Measurements from ENCODE around the gene IMPDH1. TPM values are rescaled to one million over a fixed set of nuclear protein-coding genes. Genes with fewer than 3 reads are reported as not detected.

IMPDH1 gene
- total RNA-seq, 2 experiments from 2014 or later = 70.4 to 72.3 TPM

GRCh38 chr7:128373606-128374005 is 36.2 kb downstream of the IMPDH1 start:
- no peak for DNase-seq
- H3K4me3 Mint-ChIP-seq = no peak overlapping the region
- no peaks in the 10 kb centered on the region for H3K9me3 Mint-ChIP-seq
- no peaks in the 10 kb centered on the region for H3K4me1 Mint-ChIP-seq
- ChIA-PET CTCF (interaction anchor here (1.3 to 3.5 kb wide), 2 partner anchors 14 to 26 kb away, joined by 5 to 13 read pairs; no protein-coding TSS in a partner anchor), POLR2A (interaction anchor here (0.6 kb wide), 2 partner anchors 193 to 537 kb away, joined by 3 to 4 read pairs; no protein-coding TSS in a partner anchor)
- H3K27ac Mint-ChIP-seq = no peak overlapping the region
- H3K36me3 Mint-ChIP-seq (ENCODE audit: low read depth) = no peaks in the 10 kb centered on the region
- peaks cover 13% of the 10 kb centered on the region for H3K27me3 Mint-ChIP-seq

DNA sequence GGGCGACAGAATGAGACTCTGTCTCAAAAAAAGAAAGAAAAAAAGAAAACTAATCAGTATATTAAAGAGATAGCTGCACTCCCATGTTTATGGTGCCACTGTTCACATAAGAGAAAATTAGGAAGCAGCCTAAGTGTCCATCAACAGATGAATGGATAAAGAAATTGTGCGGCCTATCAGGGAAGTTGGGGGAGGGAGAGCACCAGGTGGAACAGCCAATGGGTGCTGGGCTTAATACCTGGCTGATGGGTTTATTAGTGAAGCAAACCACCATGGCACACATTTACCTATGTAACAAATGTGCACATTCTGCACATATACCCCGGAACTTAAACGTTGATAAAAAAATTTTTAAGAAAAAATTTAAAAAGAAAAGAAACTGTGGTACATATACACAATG is 39.3 kb downstream of the IMPDH1 start:
- Mint-ChIP-seq H3K9me3 (no peaks in the 10 kb centered on the region), H3K27me3 (peaks cover 31% of the 10 kb centered on the region), H3K4me1 (no peaks in the 10 kb centered on the region), H3K36me3 (ENCODE audit: low read depth) (no peaks in the 10 kb centered on the region), H3K27ac (no peak overlapping the region), H3K4me3 (no peak overlapping the region)
- ChIA-PET POLR2A (no interaction called here), CTCF (no interaction called here)
- DNase-seq = no peak

GRCh38 chr7:128366986-128367385 is 42.8 kb downstream of the IMPDH1 start:
- ChIA-PET CTCF (no interaction called here), POLR2A (no interaction called here)
- no peaks in the 10 kb centered on the region for H3K9me3 Mint-ChIP-seq
- H3K4me3 Mint-ChIP-seq = no peak overlapping the region
- no peak overlapping the region for H3K27ac Mint-ChIP-seq
- peaks cover 7% of the 10 kb centered on the region for H3K4me1 Mint-ChIP-seq
- H3K27me3 Mint-ChIP-seq = peaks cover 56% of the 10 kb centered on the region
- DNase-seq = no peak
- H3K36me3 Mint-ChIP-seq (ENCODE audit: low read depth) = no peaks in the 10 kb centered on the region

DNA sequence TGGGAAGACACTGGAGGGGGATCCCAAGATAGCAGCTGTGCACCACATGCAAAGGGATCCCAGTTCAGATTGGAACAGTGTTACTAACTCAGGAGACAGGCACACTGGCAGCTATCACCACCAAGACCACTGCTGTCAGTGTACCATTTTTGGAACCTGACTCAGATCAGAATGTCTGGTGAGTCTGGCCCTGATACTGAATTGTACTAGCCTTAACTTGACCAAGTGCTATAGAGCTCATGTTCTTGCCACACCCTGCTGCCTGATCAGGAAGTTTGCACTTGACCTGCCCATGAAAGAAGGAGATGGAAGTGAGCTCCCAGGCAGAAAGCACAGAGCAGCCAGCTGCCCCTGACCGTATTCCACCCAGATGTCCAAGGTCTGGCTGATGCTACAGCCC is 43.5 kb downstream of the IMPDH1 start:
- POLR2A ChIA-PET = no interaction called here
- H3K4me1 Mint-ChIP-seq = peaks cover 11% of the 10 kb centered on the region
- H3K4me3 Mint-ChIP-seq = no peak overlapping the region
- peaks cover 58% of the 10 kb centered on the region for H3K27me3 Mint-ChIP-seq
- CTCF ChIA-PET = interaction anchor here (0.5 kb wide), 1 partner anchor 512 kb away, joined by 5 read pairs; no protein-coding TSS in a partner anchor
- no peaks in the 10 kb centered on the region for H3K36me3 Mint-ChIP-seq (ENCODE audit: low read depth)
- no peak for DNase-seq
- no peak overlapping the region for H3K27ac Mint-ChIP-seq
- no peaks in the 10 kb centered on the region for H3K9me3 Mint-ChIP-seq

DNA sequence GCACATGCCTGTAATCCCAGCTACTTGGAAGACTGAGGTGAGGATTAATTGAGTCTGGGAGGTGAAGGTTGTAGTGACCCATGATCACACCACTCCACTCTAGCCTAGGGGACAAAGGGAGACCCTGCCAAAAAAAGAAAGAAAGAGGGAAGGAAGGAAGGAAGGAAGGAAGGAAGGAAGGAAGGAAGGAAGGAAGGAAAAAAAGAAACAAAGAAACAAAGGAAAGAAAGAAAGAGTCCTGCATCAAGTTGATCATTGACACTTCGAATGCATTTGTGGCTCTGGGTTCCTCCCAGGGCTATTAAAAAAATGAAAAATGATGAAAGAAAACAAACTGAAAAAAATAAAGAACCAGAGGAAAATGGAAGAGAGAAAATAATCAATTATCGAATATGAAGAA is 44.4 kb downstream of the IMPDH1 start:
- peaks cover 18% of the 10 kb centered on the region for H3K4me1 Mint-ChIP-seq
- DNase-seq = no peak
- no peaks in the 10 kb centered on the region for H3K9me3 Mint-ChIP-seq
- no peaks in the 10 kb centered on the region for H3K36me3 Mint-ChIP-seq (ENCODE audit: low read depth)
- peaks cover 63% of the 10 kb centered on the region for H3K27me3 Mint-ChIP-seq
- no peak overlapping the region for H3K4me3 Mint-ChIP-seq
- H3K27ac Mint-ChIP-seq = no peak overlapping the region
- ChIA-PET POLR2A (no interaction called here), CTCF (no interaction called here)

- Mint-ChIP-seq H3K27ac (no peak overlapping the region), H3K4me3 (no peak overlapping the region), H3K9me3 (no peaks in the 10 kb centered on the region), H3K36me3 (ENCODE audit: low read depth) (no peaks in the 10 kb centered on the region), H3K27me3 (peaks cover 70% of the 10 kb centered on the region), H3K4me1 (peaks cover 18% of the 10 kb centered on the region)
- DNase-seq = no peak
- POLR2A ChIA-PET = no interaction called here
- CTCF ChIA-PET = interaction anchor here (0.6 kb wide), 1 partner anchor 36 kb away, joined by 3 read pairs; no protein-coding TSS in a partner anchor
These were observed 45.5 kb downstream of the IMPDH1 start for GRCh38 chr7:128364166-128364870.

DNA sequence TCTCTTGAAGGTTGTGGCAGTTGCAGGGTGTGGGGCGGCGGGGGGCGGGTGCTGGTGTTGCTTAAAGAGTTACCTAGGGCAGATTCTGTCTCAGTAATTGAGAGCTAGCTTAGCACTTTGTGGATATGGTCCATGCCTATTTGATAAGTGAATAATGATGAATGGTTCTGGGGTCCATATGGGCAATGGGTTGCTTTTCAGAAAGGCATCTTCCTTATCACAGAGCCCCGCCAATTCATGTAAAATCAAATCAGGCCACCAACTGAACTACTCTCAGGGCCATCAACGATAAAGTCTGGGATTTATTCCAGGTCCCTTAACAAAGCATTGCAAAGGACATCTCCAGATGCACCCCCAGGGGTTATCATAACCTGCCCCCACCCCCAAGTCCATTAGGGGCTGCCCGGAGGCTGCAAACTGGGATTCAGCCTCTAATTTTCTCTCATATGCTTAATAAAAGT is 46.5 kb downstream of the IMPDH1 start:
- ChIA-PET CTCF (interaction anchor here (1.2 to 1.5 kb wide), 2 partner anchors 24 to 90 kb away, joined by 3 to 6 read pairs; no protein-coding TSS in a partner anchor), POLR2A (no interaction called here)
- Mint-ChIP-seq H3K27me3 (peaks cover 72% of the 10 kb centered on the region), H3K27ac (no peak overlapping the region), H3K9me3 (no peaks in the 10 kb centered on the region), H3K4me3 (no peak overlapping the region), H3K36me3 (ENCODE audit: low read depth) (no peaks in the 10 kb centered on the region), H3K4me1 (peaks cover 18% of the 10 kb centered on the region)
- no peak for DNase-seq

- H3K9me3 Mint-ChIP-seq = no peaks in the 10 kb centered on the region
- ChIA-PET POLR2A (no interaction called here), CTCF (interaction anchor here (1.2 to 1.5 kb wide), 3 partner anchors 16 to 91 kb away, joined by 3 to 6 read pairs (median 3); no protein-coding TSS in a partner anchor)
- no peak for DNase-seq
- H3K36me3 Mint-ChIP-seq (ENCODE audit: low read depth) = no peaks in the 10 kb centered on the region
- H3K4me1 Mint-ChIP-seq = peaks cover 18% of the 10 kb centered on the region
- H3K27me3 Mint-ChIP-seq = peaks cover 72% of the 10 kb centered on the region
- H3K27ac Mint-ChIP-seq = no peak overlapping the region
- no peak overlapping the region for H3K4me3 Mint-ChIP-seq
These were observed 47.1 kb downstream of the IMPDH1 start for GRCh38 chr7:128362670-128363069.

- H3K4me3 Mint-ChIP-seq = peak within 1 kb of the TSS; percentile 70
- H3K27me3 Mint-ChIP-seq = peaks cover 65% of the 10 kb centered on the region
- H3K4me1 Mint-ChIP-seq = peaks cover 18% of the 10 kb centered on the region
- H3K9me3 Mint-ChIP-seq = no peaks in the 10 kb centered on the region
- H3K36me3 Mint-ChIP-seq (ENCODE audit: low read depth) = no peaks in the 10 kb centered on the region
- ChIA-PET POLR2A (no interaction called here), CTCF (interaction anchor here (1.2 to 1.5 kb wide), 3 partner anchors 17 to 92 kb away, joined by 3 to 6 read pairs (median 3); no protein-coding TSS in a partner anchor)
- no peak within 1 kb of the TSS for H3K27ac Mint-ChIP-seq
- peak; percentile 41 for DNase-seq
These were observed 48.1 kb downstream of the IMPDH1 start, which contains the start of gene PRRT4 for GRCh38 chr7:128361411-128362379. Gene PRRT4 (minus strand): TSS chr7:128361690.

- Mint-ChIP-seq H3K27me3 (peaks cover 58% of the 10 kb centered on the region), H3K27ac (no peak overlapping the region), H3K4me1 (peaks cover 23% of the 10 kb centered on the region), H3K36me3 (ENCODE audit: low read depth) (no peaks in the 10 kb centered on the region), H3K9me3 (no peaks in the 10 kb centered on the region), H3K4me3 (no peak overlapping the region)
- ChIA-PET POLR2A (no interaction called here), CTCF (no interaction called here)
- DNase-seq = no peak
These were observed 49.5 kb downstream of the IMPDH1 start for GRCh38 chr7:128360359-128360678.

GRCh38 chr7:128359939-128360338 is 49.8 kb downstream of the IMPDH1 start:
- Mint-ChIP-seq H3K4me1 (peaks cover 23% of the 10 kb centered on the region), H3K27ac (no peak overlapping the region), H3K9me3 (no peaks in the 10 kb centered on the region), H3K4me3 (no peak overlapping the region), H3K36me3 (ENCODE audit: low read depth) (no peaks in the 10 kb centered on the region), H3K27me3 (peaks cover 55% of the 10 kb centered on the region)
- ChIA-PET CTCF (no interaction called here), POLR2A (no interaction called here)
- no peak for DNase-seq

GRCh38 chr7:128359336-128359735 is 50.4 kb downstream of the IMPDH1 start:
- H3K4me3 Mint-ChIP-seq = no peak overlapping the region
- H3K4me1 Mint-ChIP-seq = peaks cover 23% of the 10 kb centered on the region
- H3K9me3 Mint-ChIP-seq = no peaks in the 10 kb centered on the region
- H3K27ac Mint-ChIP-seq = no peak overlapping the region
- no peaks in the 10 kb centered on the region for H3K36me3 Mint-ChIP-seq (ENCODE audit: low read depth)
- no peak for DNase-seq
- peaks cover 57% of the 10 kb centered on the region for H3K27me3 Mint-ChIP-seq
- CTCF ChIA-PET = interaction anchor here (1.3 to 2.9 kb wide), 3 partner anchors 11 to 66 kb away, joined by 6 to 17 read pairs (median 6); partner anchors contain the start of gene RBM28
- POLR2A ChIA-PET = no interaction called here

DNA sequence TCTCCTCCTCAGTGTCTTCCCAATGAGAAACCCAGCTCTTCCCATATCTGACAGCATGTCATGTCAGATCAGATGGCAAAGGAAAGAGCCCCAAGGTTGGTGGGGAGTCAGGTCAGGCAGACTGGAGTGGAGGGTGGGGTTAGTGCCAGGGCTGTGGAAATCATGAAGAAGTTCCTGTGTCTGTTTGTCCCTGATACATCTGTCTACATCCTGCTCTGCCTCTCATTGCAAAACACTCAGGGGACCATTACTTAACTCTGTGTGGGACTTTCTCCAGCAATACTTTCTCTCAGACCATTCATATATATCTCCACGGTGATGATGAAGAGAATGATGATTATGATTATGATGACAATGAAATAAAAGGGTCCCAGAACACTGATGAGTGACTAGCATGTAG is 51.5 kb downstream of the IMPDH1 start:
- ChIA-PET POLR2A (interaction anchor here (0.5 kb wide), 1 partner anchor 39 kb away, joined by 3 read pairs; no protein-coding TSS in a partner anchor), CTCF (interaction anchor here (1.0 to 2.9 kb wide), 6 partner anchors 9 to 67 kb away, joined by 3 to 17 read pairs (median 4); partner anchors contain the start of gene RBM28)
- Mint-ChIP-seq H3K36me3 (ENCODE audit: low read depth) (no peaks in the 10 kb centered on the region), H3K9me3 (no peaks in the 10 kb centered on the region), H3K27ac (no peak overlapping the region), H3K4me3 (no peak overlapping the region), H3K4me1 (peaks cover 23% of the 10 kb centered on the region), H3K27me3 (peaks cover 53% of the 10 kb centered on the region)
- DNase-seq = no peak

All from activated CD4-positive, alpha-beta T cell treated with anti-CD3 and anti-CD28 coated beads, Interleukin-2, amount 10 ng/mL, durations not matched to agents 7 days and 5 days (primary cell).